ENCODE results near the gene ZEB1. TPM values are rescaled to one million over a fixed set of nuclear protein-coding genes. Genes with fewer than 3 reads are reported as not detected.
"Not testable (repeated sequence)": the region's sequence is repeated elsewhere in the genome, so short reads cannot be mapped to it uniquely, and the experiment has no call there.

ZEB1 gene
- total and polyA plus RNA-seq, 9 of the 15 experiments (the other 6 are each of a cell fraction or from before 2014, with no cell fraction given), result 2.1 to 8.4 (median 4.9) TPM

GRCh38 chr10:31412397-31412796 is 93.4 kb downstream of the ZEB1 start:
- in situ Hi-C loops (cut with MboI); BruUV-seq (replicated peaks); intact Hi-C loops (cut with micrococcal nuclease); H4K20me1 ChIP-seq (replicated peaks; ENCODE audit: control insufficient read depth, insufficient read depth, low read length); H3K4me1 ChIP-seq (replicated peaks in 1 of 2; ENCODE audit: control insufficient read depth in 2 of 2, insufficient read depth in 2 of 2, low read length in 2 of 2); H3K79me2 ChIP-seq (ENCODE audit: control insufficient read depth, insufficient read depth, low read length); H3K4me3 ChIP-seq; CTCF ChIA-PET (ENCODE audit: low intra/inter-chr PET ratio); H3K4me2 ChIP-seq (ENCODE audit: insufficient read depth, low read length); DNase-seq (ENCODE audit: extremely low read depth in 1 of 4, low spot score in 3 of 4); H2AFZ ChIP-seq (ENCODE audit: low read depth, low read length); ATAC-seq; POLR2A ChIA-PET; H3K27me3 ChIP-seq (ENCODE audit: control insufficient read depth in 2 of 2, insufficient read depth in 2 of 2, low read length in 2 of 2); FAIRE-seq; H3K9ac ChIP-seq (ENCODE audit: insufficient read depth in 1 of 2, low read depth in 2 of 2, low read length in 2 of 2); H3K9me1 ChIP-seq (ENCODE audit: control insufficient read depth, insufficient read depth, low read length); H3K27ac ChIP-seq (ENCODE audit: extremely low read depth, low read depth, low read length); H3K9me3 ChIP-seq (replicated peaks; ENCODE audit: control insufficient read depth, insufficient read depth, low read depth, low read length); H3K36me3 ChIP-seq (ENCODE audit: control insufficient read depth, insufficient read depth, low read length): not testable (repeated sequence)
- TF ChIP-seq ZNF146 (CRISPR knock-in tag; IDR thresholded peaks at IDR 0.05; ENCODE audit: unreplicated experiment), result peak; percentile 60
- WGBS (ENCODE audit: insufficient coverage, low coverage, missing lambda C conversion rate), result 31% methylated on average over 2 of the region's 2 CpGs

GRCh38 chr10:31413325-31413724 is 94.3 kb downstream of the ZEB1 start:
- FAIRE-seq, result no peak
- DNase-seq (ENCODE audit: extremely low read depth in 1 of 4, low spot score in 3 of 4), result no peak
- H3K4me1 ChIP-seq (replicated peaks in 1 of 2; ENCODE audit: control insufficient read depth in 2 of 2, insufficient read depth in 2 of 2, low read length in 2 of 2), result no peaks in the 10 kb centered on the region
- H3K4me2 ChIP-seq (ENCODE audit: insufficient read depth, low read length), result no peak overlapping the region
- TF ChIP-seq ZNF766 (CRISPR knock-in tag; conservative IDR thresholded peaks at IDR 0.05) (no peak), YBX1 (IDR thresholded peaks at IDR 0.05) (no peak), CBFA2T2 (conservative IDR thresholded peaks at IDR 0.05) (no peak), ZNF224 (CRISPR knock-in tag; IDR thresholded peaks at IDR 0.05) (no peak), KDM2B (CRISPR knock-in tag; IDR thresholded peaks at IDR 0.05) (no peak), MAFK (IDR thresholded peaks at IDR 0.05; ENCODE audit: low read length) (no peak), GABPA (tag; conservative IDR thresholded peaks at IDR 0.05; ENCODE audit: low read depth) (no peak), THRAP3 (IDR thresholded peaks at IDR 0.05; ENCODE audit: borderline replicate concordance) (no peak)
- no peaks in the 10 kb centered on the region for H3K36me3 ChIP-seq (ENCODE audit: control insufficient read depth, insufficient read depth, low read length)
- no peaks in the 10 kb centered on the region; the same call in 1 of the 2 replicates for H3K9me3 ChIP-seq (replicated peaks; ENCODE audit: control insufficient read depth, insufficient read depth, low read depth, low read length)
- intact Hi-C loops (cut with micrococcal nuclease) (no loop called here), in situ Hi-C loops (cut with MboI) (no loop called here)
- BruUV-seq (replicated peaks), result no TSS peak
- H3K27me3 ChIP-seq (ENCODE audit: control insufficient read depth in 2 of 2, insufficient read depth in 2 of 2, low read length in 2 of 2), result no peaks in the 10 kb centered on the region
- H4K20me1 ChIP-seq (replicated peaks; ENCODE audit: control insufficient read depth, insufficient read depth, low read length), result no peaks in the 10 kb centered on the region
- no peaks in the 10 kb centered on the region for H3K9me1 ChIP-seq (ENCODE audit: control insufficient read depth, insufficient read depth, low read length)
- POLR2A ChIA-PET, result no interaction called here
- H3K9ac ChIP-seq (ENCODE audit: insufficient read depth in 1 of 2, low read depth in 2 of 2, low read length in 2 of 2), result no peak overlapping the region
- no peak overlapping the region for H3K4me3 ChIP-seq
- H3K79me2 ChIP-seq (ENCODE audit: control insufficient read depth, insufficient read depth, low read length), result no peaks in the 10 kb centered on the region
- 0% methylated on average over 1 of the region's 1 CpG for WGBS (ENCODE audit: insufficient coverage, low coverage, missing lambda C conversion rate)
- no peak overlapping the region for H2AFZ ChIP-seq (ENCODE audit: low read depth, low read length)
- no peak for ATAC-seq
- CTCF ChIA-PET (ENCODE audit: low intra/inter-chr PET ratio), result no interaction called here
- H3K27ac ChIP-seq (ENCODE audit: extremely low read depth, low read depth, low read length), result no peak overlapping the region
